CD14-positive monocyte (primary cell): ENCODE measurements around the gene IL17D. TPM values are rescaled to one million over a fixed set of nuclear protein-coding genes. Genes with fewer than 3 reads are reported as not detected.

ENCODE experiments used
- DNase-seq, 3 donors: peaks; one replicate each; pipeline ENCODE4 v3.0.0-alpha.2; 2011 to 2022
- H2AFZ ChIP-seq: 2 replicates; pipeline ENCODE4 v1.6.0; 2012; ENCODE audit warnings: mild to moderate bottlenecking, low read depth, low read length, inconsistent platforms; ENCODE audit not compliant: insufficient read depth, poor library complexity, severe bottlenecking
- H3K27ac ChIP-seq, 2 donors: 1 replicate in 1 of 2; 2 replicates in 1 of 2; pipeline ENCODE4 v1.5.1; 2012 to 2013; ENCODE audit warnings: low read length in 2 of 2, control low read depth in 1 of 2, inconsistent platforms in 1 of 2, low read depth in 1 of 2, mild to moderate bottlenecking in 1 of 2
- H3K27me3 ChIP-seq, 2 donors: one replicate each; pipeline versions ENCODE4 v1.6.0 to v1.6.1; 2011 to 2013; ENCODE audit warnings: low read length in 2 of 2; ENCODE audit not compliant: control insufficient read depth in 2 of 2, insufficient read depth in 2 of 2
- H3K36me3 ChIP-seq, 2 donors: replicated peaks in 1 of 2; 1 replicate in 1 of 2; 2 replicates in 1 of 2; pipeline versions ENCODE4 v1.5.1 to v1.6.1; 2012 to 2013; ENCODE audit warnings: low read length in 2 of 2, control low read depth in 1 of 2, inconsistent platforms in 1 of 2, mild to moderate bottlenecking in 1 of 2; ENCODE audit not compliant: insufficient read depth in 2 of 2, control insufficient read depth in 1 of 2
- H3K4me1 ChIP-seq, 2 donors: 1 replicate in 1 of 2; 2 replicates in 1 of 2; pipeline versions ENCODE4 v1.5.1 to v1.6.1; 2012 to 2013; ENCODE audit warnings: low read length in 2 of 2, control low read depth in 1 of 2, inconsistent platforms in 1 of 2, mild to moderate bottlenecking in 1 of 2, moderate library complexity in 1 of 2; ENCODE audit not compliant: insufficient read depth in 2 of 2, control insufficient read depth in 1 of 2
- H3K4me2 ChIP-seq: replicated peaks from 2 replicates; pipeline ENCODE3; 2012; ENCODE audit warnings: low read length, moderate library complexity, mild to moderate bottlenecking; ENCODE audit not compliant: poor library complexity, severe bottlenecking; ENCODE audit errors: extremely low read depth
- H3K4me3 ChIP-seq, 3 experiments: fragments of 200-600 bp in 1 of 3; sonication (generic) in 1 of 3; replicated peaks in 1 of 3; 1 replicate in 2 of 3; 2 replicates in 1 of 3; pipeline ENCODE4 v1.5.1; 2011 to 2013; ENCODE audit warnings: low read length in 3 of 3, mild to moderate bottlenecking in 3 of 3, control low read depth in 2 of 3, low read depth in 2 of 3, inconsistent platforms in 1 of 3, moderate library complexity in 1 of 3
- H3K79me2 ChIP-seq: 2 replicates; pipeline ENCODE4 v1.6.0; 2012; ENCODE audit warnings: mild to moderate bottlenecking, control low read depth, inconsistent platforms, low read length, moderate library complexity; ENCODE audit not compliant: insufficient read depth
- H3K9ac ChIP-seq: 2 replicates; pipeline ENCODE4 v1.6.0; 2017; ENCODE audit warnings: low read length, mild to moderate bottlenecking; ENCODE audit not compliant: insufficient read depth, poor library complexity, severe bottlenecking
- H3K9me3 ChIP-seq, 2 donors: replicated peaks in 1 of 2; 1 replicate in 1 of 2; 2 replicates in 1 of 2; pipeline versions ENCODE4 v1.5.1 to v1.6.1; 2012 to 2013; ENCODE audit warnings: low read length in 2 of 2, control low read depth in 1 of 2; ENCODE audit not compliant: control insufficient read depth in 1 of 2, insufficient read depth in 1 of 2
- H4K20me1 ChIP-seq: 2 replicates; pipeline ENCODE4 v1.6.0; 2012; ENCODE audit warnings: mild to moderate bottlenecking, low read length, control low read depth, moderate library complexity; ENCODE audit not compliant: insufficient read depth
- H3K27ac Mint-ChIP-seq, 7 donors: one replicate each; pipeline ENCODE4 v1.8.0; 2020; ENCODE audit warnings: mild to moderate bottlenecking in 7 of 7, mixed read lengths in 7 of 7, moderate library complexity in 6 of 7, inconsistent platforms in 2 of 7
- H3K27me3 Mint-ChIP-seq, 3 donors: one replicate each; pipeline ENCODE4 v1.8.0; 2021 to 2022; ENCODE audit warnings: low read depth in 3 of 3, mild to moderate bottlenecking in 3 of 3, mixed read lengths in 3 of 3, moderate library complexity in 3 of 3, inconsistent platforms in 1 of 3
- H3K36me3 Mint-ChIP-seq, 2 donors: one replicate each; pipeline ENCODE4 v1.8.0; 2020; ENCODE audit warnings: mixed read lengths in 2 of 2, inconsistent platforms in 1 of 2, mild to moderate bottlenecking in 1 of 2
- H3K4me1 Mint-ChIP-seq: one replicate; pipeline ENCODE4 v1.8.0; 2020; ENCODE audit warnings: mild to moderate bottlenecking, mixed read lengths
- H3K4me3 Mint-ChIP-seq, 2 donors: one replicate each; pipeline ENCODE4 v1.8.0; 2020; ENCODE audit warnings: mild to moderate bottlenecking in 2 of 2, mixed read lengths in 2 of 2, moderate library complexity in 1 of 2
- H3K9me3 Mint-ChIP-seq, 7 donors: one replicate each; pipeline ENCODE4 v1.8.0; 2020 to 2022; ENCODE audit warnings: mixed read lengths in 7 of 7, mild to moderate bottlenecking in 6 of 7, moderate library complexity in 6 of 7, inconsistent platforms in 2 of 7
- CTCF ChIP-seq: fragments of 200-600 bp; IDR thresholded peaks from one replicate; pipeline ENCODE4 v1.8.0; 2022; ENCODE audit warnings: antibody characterized with exemption, mild to moderate bottlenecking
- WGBS: methylation state at CpG from one replicate; pipeline ENCODE4 v1.1.5; 2013; ENCODE audit warnings: missing lambda C conversion rate; ENCODE audit not compliant: insufficient coverage; 5-methylcytosine and 5-hydroxymethylcytosine counted together
- intact Hi-C, 2 donors: fragments of 100-400 bp; cut with micrococcal nuclease; formaldehyde crosslinking; loops; one replicate each; pipeline versions ENCODE4 v1.15.0 to v1.15.1; 2023
- polyA plus RNA-seq, 3 donors: library from polyadenylated mRNA; depleted of rRNA in 1 of 3; unstranded in 2 of 3; stranded (reverse) in 1 of 3; fragments of 300-500 nt in 2 of 3; fragments of >200 nt in 1 of 3; fragmentation: Illumina TruSeq in 2 of 3; gene quantifications; 1 replicate in 2 of 3; 2 replicates in 1 of 3; pipeline ENCODE4 v1.2.3, GENCODE V29; 2012 to 2021

The IL17D gene
- polyA plus RNA-seq, 3 donors: not detected

- H3K27ac ChIP-seq: no peak overlapping the region
- H3K79me2 ChIP-seq: no peaks in the 10 kb centered on the region
- DNase-seq: no peak
- no peak for TF ChIP-seq CTCF
- no peaks in the 10 kb centered on the region for H3K9me3 ChIP-seq
- no peak overlapping the region for H3K4me2 ChIP-seq
- H3K9ac ChIP-seq: no peak overlapping the region
- H3K9me3 Mint-ChIP-seq: no peaks in the 10 kb centered on the region
- H2AFZ ChIP-seq: no peak overlapping the region
- H3K36me3 Mint-ChIP-seq: no peaks in the 10 kb centered on the region
- peaks cover 6 to 10% of the 10 kb centered on the region in 2 donors for H3K4me1 ChIP-seq
- 96% methylated on average over 35 of the region's 44 CpGs for WGBS
- H3K4me1 Mint-ChIP-seq: peaks cover 12% of the 10 kb centered on the region
- H3K4me3 ChIP-seq: no peak overlapping the region
- H3K4me3 Mint-ChIP-seq: no peak overlapping the region
- intact Hi-C loops: loop anchor here in 1 of 2 donors (10.0 kb wide), 1 partner anchor 207 kb away; no protein-coding TSS in a partner anchor
- peaks cover 4 to 27% of the 10 kb centered on the region in 2 donors for H3K27me3 ChIP-seq
- H4K20me1 ChIP-seq: no peaks in the 10 kb centered on the region
- H3K36me3 ChIP-seq: no peaks in the 10 kb centered on the region
- no peak overlapping the region for H3K27ac Mint-ChIP-seq
- peaks cover 14 to 25% (median 22%) of the 10 kb centered on the region in 3 donors for H3K27me3 Mint-ChIP-seq
Observed at GRCh38 chr13:20717581-20718542, 14.4 kb downstream of the IL17D start.

GRCh38 chr13:20718958-20719566 lies 15.6 kb downstream of the IL17D start:
- no peak overlapping the region for H3K4me3 Mint-ChIP-seq
- H3K27ac ChIP-seq: no peak overlapping the region
- intact Hi-C loops: loop anchor here in 1 of 2 donors (10.0 kb wide), 1 partner anchor 206 kb away; no protein-coding TSS in a partner anchor
- no peak overlapping the region for H3K4me2 ChIP-seq
- WGBS: 91% methylated on average over 10 of the region's 12 CpGs
- no peaks in the 10 kb centered on the region for H3K9me3 Mint-ChIP-seq
- peaks cover 4 to 30% of the 10 kb centered on the region in 2 donors for H3K27me3 ChIP-seq
- H3K4me1 Mint-ChIP-seq: peaks cover 11% of the 10 kb centered on the region
- H3K9me3 ChIP-seq: no peaks in the 10 kb centered on the region
- no peaks in the 10 kb centered on the region for H4K20me1 ChIP-seq
- no peaks in the 10 kb centered on the region for H3K36me3 ChIP-seq
- peaks cover 6 to 10% of the 10 kb centered on the region in 2 donors for H3K4me1 ChIP-seq
- DNase-seq: no peak
- peaks cover 7 to 26% (median 24%) of the 10 kb centered on the region in 3 donors for H3K27me3 Mint-ChIP-seq
- H2AFZ ChIP-seq: no peak overlapping the region
- TF ChIP-seq CTCF: no peak
- no peak overlapping the region for H3K9ac ChIP-seq
- no peaks in the 10 kb centered on the region for H3K79me2 ChIP-seq
- no peak overlapping the region for H3K27ac Mint-ChIP-seq
- no peaks in the 10 kb centered on the region for H3K36me3 Mint-ChIP-seq
- no peak overlapping the region for H3K4me3 ChIP-seq
